Measurements from ENCODE around the gene DLGAP4.

DLGAP4 gene

GRCh38 chr20:36308986-36309385 lies 2.8 kb downstream of the DLGAP4 start:
- no peak for DNase-seq

- DNase-seq: no peak
These were observed 3.5 kb downstream of the DLGAP4 start for GRCh38 chr20:36309643-36310042.

- no peak for DNase-seq
These were observed 4.3 kb downstream of the DLGAP4 start for GRCh38 chr20:36310215-36310981.

GRCh38 chr20:36311141-36311853 lies 5.2 kb downstream of the DLGAP4 start:
- DNase-seq: no peak

- no peak for DNase-seq
These were observed 6.0 kb downstream of the DLGAP4 start for GRCh38 chr20:36311854-36312723.

GRCh38 chr20:36312724-36313441 lies 6.7 kb downstream of the DLGAP4 start:
- no peak for DNase-seq

- DNase-seq: no peak
These were observed 7.3 kb downstream of the DLGAP4 start for GRCh38 chr20:36313476-36313875.

- DNase-seq: no peak
These were observed 7.8 kb downstream of the DLGAP4 start for GRCh38 chr20:36313926-36314325.

- DNase-seq: no peak
These were observed 8.8 kb downstream of the DLGAP4 start for GRCh38 chr20:36314734-36315544.

- DNase-seq: no peak
These were observed 9.6 kb downstream of the DLGAP4 start for GRCh38 chr20:36315545-36316351.

- no peak for DNase-seq
These were observed 11.5 kb downstream of the DLGAP4 start for GRCh38 chr20:36317675-36318074.

- no peak for DNase-seq
These were observed 12.0 kb downstream of the DLGAP4 start for GRCh38 chr20:36318166-36318565.

- no peak for DNase-seq
These were observed 13.5 kb downstream of the DLGAP4 start for GRCh38 chr20:36319356-36320260.

- no peak for DNase-seq
These were observed 14.2 kb downstream of the DLGAP4 start for GRCh38 chr20:36320261-36320897.

- DNase-seq: no peak
These were observed 15.0 kb downstream of the DLGAP4 start for GRCh38 chr20:36320898-36321695.

- DNase-seq: no peak
These were observed 16.0 kb downstream of the DLGAP4 start for GRCh38 chr20:36322131-36322530.

- no peak for DNase-seq
These were observed 24.0 kb downstream of the DLGAP4 start for GRCh38 chr20:36330091-36330490.

- DNase-seq: no peak
These were observed 25.1 kb downstream of the DLGAP4 start for GRCh38 chr20:36331209-36331608.

Measured in stimulated activated naive CD4-positive, alpha-beta T cell treated with Interleukin-2 at 50 U/mL for 16 hours (primary cell).